Neural progenitor cell (in vitro differentiated cells): ENCODE measurements around the gene ETHE1. TPM values are rescaled to one million over a fixed set of nuclear protein-coding genes. Genes with fewer than 3 reads are reported as not detected.
A peak's percentile ranks its signal among the peaks of the same experiment; 100 is the strongest.
"Not testable (repeated sequence)": the region's sequence is repeated elsewhere in the genome, so short reads cannot be mapped to it uniquely, and the experiment has no call there.

Experiments
- DNase-seq: peaks from one replicate; pipeline ENCODE4 v3.0.0-alpha.2; 2016; ENCODE audit warnings: low spot score
- H2AFZ ChIP-seq: fragments of 200-600 bp; sonication (generic); replicated peaks from 2 replicates; pipeline ENCODE4 v1.6.1; 2016; ENCODE audit warnings: antibody characterized with exemption
- H3F3A ChIP-seq: fragments of 200-600 bp; sonication (generic); 2 replicates; pipeline ENCODE4 v1.6.1; 2016; ENCODE audit warnings: antibody characterized with exemption, low read depth
- H3K27ac ChIP-seq: fragments of 200-600 bp; sonication (generic); 2 replicates; pipeline ENCODE4 v1.5.1; 2016; ENCODE audit warnings: mild to moderate bottlenecking
- H3K27me3 ChIP-seq: fragments of 200-600 bp; sonication (generic); 2 replicates; pipeline ENCODE4 v1.6.1; 2016; ENCODE audit warnings: mild to moderate bottlenecking, moderate library complexity
- H3K36me3 ChIP-seq: fragments of 200-600 bp; sonication (generic); 2 replicates; pipeline ENCODE4 v1.5.1; 2016
- H3K4me1 ChIP-seq: fragments of 200-600 bp; sonication (generic); 2 replicates; pipeline ENCODE4 v1.6.1; 2016; ENCODE audit warnings: mixed run types
- H3K4me2 ChIP-seq: fragments of 200-600 bp; sonication (generic); 2 replicates; pipeline ENCODE4 v1.6.1; 2016
- H3K4me3 ChIP-seq: fragments of 200-600 bp; sonication (generic); 2 replicates; pipeline ENCODE4 v1.5.1; 2016
- H3K79me2 ChIP-seq: fragments of 200-600 bp; sonication (generic); 2 replicates; pipeline ENCODE4 v1.6.1; 2016; ENCODE audit warnings: low read depth
- H3K9ac ChIP-seq: fragments of 200-600 bp; sonication (generic); 2 replicates; pipeline ENCODE4 v1.6.1; 2016
- H3K9me3 ChIP-seq: fragments of 200-600 bp; sonication (generic); 2 replicates; pipeline ENCODE4 v1.5.1; 2016; ENCODE audit warnings: low read depth
- H4K20me1 ChIP-seq: fragments of 200-600 bp; sonication (generic); 2 replicates; pipeline ENCODE4 v1.6.1; 2016; ENCODE audit warnings: low read depth
- H3K27ac Mint-ChIP-seq: 3 replicates; pipeline ENCODE4 v1.8.0; 2021; ENCODE audit warnings: mixed read lengths
- H3K27me3 Mint-ChIP-seq: 2 replicates; pipeline ENCODE4 v1.8.0; 2022; ENCODE audit warnings: low read depth, mild to moderate bottlenecking, inconsistent platforms, moderate library complexity, mixed read lengths; ENCODE audit not compliant: insufficient read depth
- H3K36me3 Mint-ChIP-seq: 3 replicates; pipeline ENCODE4 v1.8.0; 2021; ENCODE audit warnings: mixed read lengths
- H3K4me1 Mint-ChIP-seq: 3 replicates; pipeline ENCODE4 v1.8.0; 2021; ENCODE audit warnings: mixed read lengths
- H3K4me3 Mint-ChIP-seq: 3 replicates; pipeline ENCODE4 v1.8.0; 2021; ENCODE audit warnings: mild to moderate bottlenecking, moderate library complexity, mixed read lengths
- H3K9me3 Mint-ChIP-seq: 3 replicates; pipeline ENCODE4 v1.8.0; 2020; ENCODE audit warnings: mixed read lengths
- CTCF ChIP-seq: fragments of 200-600 bp; sonication (generic); IDR thresholded peaks from 2 replicates; pipeline ENCODE4 v1.5.1; 2017; ENCODE audit warnings: antibody characterized with exemption, mild to moderate bottlenecking
- EZH2 ChIP-seq: fragments of 200-600 bp; sonication (generic); IDR thresholded peaks from 2 replicates; pipeline ENCODE4 v1.6.1; 2017; ENCODE audit warnings: antibody characterized with exemption, mild to moderate bottlenecking, moderate library complexity
- EZH2phosphoT487 ChIP-seq: fragments of 200-600 bp; sonication (generic); IDR thresholded peaks from 2 replicates; pipeline ENCODE4 v1.6.1; 2017; ENCODE audit warnings: antibody characterized with exemption
- total RNA-seq: library from RNA; depleted of rRNA; stranded (reverse); fragments of >200 nt; gene quantifications from 2 replicates; pipeline ENCODE4 v1.2.3, GENCODE V29; 2015; ENCODE audit warnings: low replicate concordance

ETHE1 gene
- total RNA-seq, 1 donor from 2014 or later, result 13.6 TPM

- Mint-ChIP-seq H3K27me3 (peaks cover 4% of the 10 kb centered on the region), H3K9me3 (no peaks in the 10 kb centered on the region), H3K36me3 (no peaks in the 10 kb centered on the region), H3K27ac (no peak overlapping the region), H3K4me1 (peaks cover 15% of the 10 kb centered on the region), H3K4me3 (peak overlapping the region; percentile 94)
- Histone ChIP-seq H3K4me3 (peak overlapping the region; percentile 82), H3F3A (peaks cover 9% of the 10 kb centered on the region), H4K20me1 (peaks cover 13% of the 10 kb centered on the region), H3K4me1 (peaks cover 11% of the 10 kb centered on the region), H3K27ac (no peak overlapping the region), H3K9me3 (no peaks in the 10 kb centered on the region), H3K36me3 (no peaks in the 10 kb centered on the region), H2AFZ (peak overlapping the region; percentile 77), H3K27me3 (peaks cover 23% of the 10 kb centered on the region), H3K9ac (no peak overlapping the region), H3K79me2 (no peaks in the 10 kb centered on the region), H3K4me2 (peak overlapping the region; percentile 92)
- no peak for TF ChIP-seq EZH2
- no peak for TF ChIP-seq EZH2phosphoT487
- no peak for TF ChIP-seq CTCF
- DNase-seq, result peak; percentile 45
Measured at GRCh38 chr19:43525836-43526771, 897 bp downstream of the ETHE1 start.

GRCh38 chr19:43524922-43525835 is 1.8 kb downstream of the ETHE1 start:
- Histone ChIP-seq H2AFZ (no peak overlapping the region), H3K4me2 (peak overlapping the region; percentile 92), H3K9me3 (no peaks in the 10 kb centered on the region), H3K27ac (no peak overlapping the region), H4K20me1 (peaks cover 13% of the 10 kb centered on the region), H3K27me3 (peaks cover 23% of the 10 kb centered on the region), H3K4me1 (peaks cover 11% of the 10 kb centered on the region), H3K9ac (no peak overlapping the region), H3F3A (peaks cover 9% of the 10 kb centered on the region), H3K79me2 (no peaks in the 10 kb centered on the region), H3K4me3 (peak overlapping the region; percentile 82), H3K36me3 (no peaks in the 10 kb centered on the region)
- H3K27me3 Mint-ChIP-seq, result peaks cover 2% of the 10 kb centered on the region
- H3K27ac Mint-ChIP-seq, result no peak overlapping the region
- TF ChIP-seq EZH2phosphoT487 (peak; percentile 2), CTCF (no peak)
- H3K4me3 Mint-ChIP-seq, result peak overlapping the region; percentile 94
- no peaks in the 10 kb centered on the region for H3K36me3 Mint-ChIP-seq
- DNase-seq, result peak; percentile 38
- peaks cover 15% of the 10 kb centered on the region for H3K4me1 Mint-ChIP-seq
- no peaks in the 10 kb centered on the region for H3K9me3 Mint-ChIP-seq

- not testable (repeated sequence) for H3K36me3 ChIP-seq, H3K9ac ChIP-seq, H3K9me3 Mint-ChIP-seq, H3K27ac Mint-ChIP-seq, H3K79me2 ChIP-seq, H3K4me3 ChIP-seq, H2AFZ ChIP-seq, H3K36me3 Mint-ChIP-seq, H3K4me2 ChIP-seq, H3K4me3 Mint-ChIP-seq, H3F3A ChIP-seq, H3K27me3 Mint-ChIP-seq, H3K27ac ChIP-seq, DNase-seq, H3K9me3 ChIP-seq
- peaks cover 23% of the 10 kb centered on the region for H3K27me3 ChIP-seq
- peaks cover 13% of the 10 kb centered on the region for H4K20me1 ChIP-seq
- peaks cover 20% of the 10 kb centered on the region for H3K4me1 Mint-ChIP-seq
- peaks cover 11% of the 10 kb centered on the region for H3K4me1 ChIP-seq
Measured at GRCh38 chr19:43523696-43524095, 3.3 kb downstream of the ETHE1 start.
